PFSK-1 (cell line): ENCODE data around the gene RAB6A.

Experiments used
- FOXP2 ChIP-seq: optimal IDR thresholded peaks from 2 replicates; pipeline ENCODE3; 2011; ENCODE audit warnings: borderline replicate concordance, control low read depth, inconsistent platforms; ENCODE audit not compliant: insufficient read depth; ENCODE audit errors: extremely low read length, extremely low read depth
- POLR2AphosphoS5 ChIP-seq: IDR thresholded peaks from 2 replicates; pipeline ENCODE4 v1.6.1; 2012; ENCODE audit warnings: low read depth, mild to moderate bottlenecking, control low read depth, low read length, moderate library complexity
- REST ChIP-seq, 2 experiments: IDR thresholded peaks; 2 replicates each; pipeline versions ENCODE4 v1.6.1 to v1.8.0; 2011 to 2012; ENCODE audit warnings: low read depth in 2 of 2, low read length in 2 of 2, control low read depth in 1 of 2, inconsistent platforms in 1 of 2, mild to moderate bottlenecking in 1 of 2, moderate library complexity in 1 of 2; ENCODE audit not compliant: insufficient read depth in 1 of 2
- SIN3A ChIP-seq: IDR thresholded peaks from 2 replicates; pipeline ENCODE4 v1.6.1; 2012; ENCODE audit warnings: mild to moderate bottlenecking, low read length, moderate library complexity, borderline replicate concordance; ENCODE audit not compliant: insufficient read depth
- TAF1 ChIP-seq: IDR thresholded peaks from 2 replicates; pipeline ENCODE4 v1.6.1; 2012; ENCODE audit warnings: low read length, control low read depth, borderline replicate concordance; ENCODE audit not compliant: insufficient read depth

- TF ChIP-seq SIN3A: no peak
- no peak for TF ChIP-seq POLR2AphosphoS5
- no peak for TF ChIP-seq REST (IDR thresholded peaks at IDR 0.05; ENCODE audit: insufficient read depth in 1 of 2, low read depth in 2 of 2, low read length in 2 of 2)
- no peak for TF ChIP-seq TAF1
- no peak for TF ChIP-seq FOXP2
These were observed 23.9 kb upstream of the RAB6A start for GRCh38 chr11:73784734-73785133.
